Measurements from ENCODE around the gene USP48. TPM values are rescaled to one million over a fixed set of nuclear protein-coding genes. Genes with fewer than 3 reads are reported as not detected.
"Not testable (repeated sequence)": the region's sequence is repeated elsewhere in the genome, so short reads cannot be mapped to it uniquely, and the experiment has no call there.

The USP48 gene
- total and polyA plus RNA-seq, 12 donors = 13.8 to 45.0 (median 36.1) TPM

- DNase-seq (no peak), ATAC-seq (no peak)
- no peak for TF ChIP-seq CTCF (IDR thresholded peaks at IDR 0.05)
- intact Hi-C loops (cut with DNase I) = no loop called here
- Histone ChIP-seq H3K4me3 (no peak overlapping the region), H3K36me3 (no peaks in the 10 kb centered on the region), H3K27ac (no peak overlapping the region), H3K4me1 (peaks cover 0 to 7% (median 3%) of the 10 kb centered on the region in 9 donors), H3K27me3 (peaks cover 0 to 53% (median 17%) of the 10 kb centered on the region in 7 donors), H3K9me3 (no peaks in the 10 kb centered on the region)
- WGBS, 2 donors = 66 to 75% methylated on average over 7 of the region's 7 CpGs
Measured at GRCh38 chr1:21633141-21633755, 149.7 kb downstream of the USP48 start.

DNA sequence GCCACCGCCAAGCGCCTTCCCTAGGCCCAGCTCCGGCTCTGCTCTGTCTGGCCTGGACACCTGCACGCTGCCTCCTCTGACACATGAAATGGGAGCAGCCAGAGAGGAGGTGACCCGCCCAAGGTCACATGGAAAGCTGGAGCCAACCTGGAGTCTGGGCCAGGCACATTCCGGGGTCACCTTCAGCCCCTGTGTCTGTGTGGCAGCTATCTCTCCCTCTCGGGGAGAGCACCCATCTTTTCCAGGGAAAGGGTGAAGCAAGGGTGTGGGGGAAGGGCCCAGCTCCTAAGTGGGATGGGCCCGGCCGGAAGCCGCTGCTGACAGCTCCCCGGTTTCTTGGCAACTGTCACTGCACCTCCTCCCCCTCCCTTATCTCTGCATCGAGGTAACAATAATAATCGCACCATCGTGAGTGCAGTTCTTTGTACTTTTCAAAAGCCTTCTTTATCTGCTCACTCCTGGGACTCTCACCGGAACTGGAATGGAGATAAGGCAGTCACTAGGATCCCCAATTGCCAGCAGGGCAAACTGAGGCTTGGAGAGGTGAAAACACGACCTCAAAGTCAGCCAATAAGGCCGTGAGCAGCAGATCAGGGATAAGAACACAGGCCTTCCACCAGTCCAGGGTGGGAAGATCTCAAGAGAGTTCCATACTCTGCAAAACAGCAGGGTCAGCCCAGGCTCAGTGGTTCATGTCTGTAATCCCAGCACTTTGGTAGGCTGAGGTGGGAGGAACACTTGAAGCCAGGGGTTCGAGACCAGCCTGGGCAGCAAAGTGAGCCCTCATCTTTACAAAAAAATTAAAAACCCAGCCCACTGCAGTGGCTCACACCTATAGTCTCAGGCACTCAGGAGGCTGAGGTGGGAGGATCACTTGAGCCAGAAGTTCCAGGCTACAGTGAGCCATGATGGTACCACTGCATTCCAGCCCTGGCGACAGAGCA, 150.7 kb downstream of the USP48 start:
- Histone ChIP-seq H3K27me3 (peaks cover 0 to 58% (median 17%) of the 10 kb centered on the region in 7 donors), H3K4me1 (peaks cover 0 to 7% (median 3%) of the 10 kb centered on the region in 9 donors), H3K27ac (no peak overlapping the region), H3K4me3 (no peak overlapping the region), H3K9me3 (no peaks in the 10 kb centered on the region), H3K36me3 (no peaks in the 10 kb centered on the region)
- no peak for DNase-seq
- ATAC-seq = peak in 3 of 8 donors; percentile 15 to 48 (median 27)
- 36 to 37% methylated on average over 19 of the region's 19 CpGs for WGBS, 2 donors
- no peak for TF ChIP-seq CTCF (IDR thresholded peaks at IDR 0.05)
- intact Hi-C loops (cut with DNase I) = no loop called here

- WGBS, 2 donors = 82 to 83% methylated on average over 8 of the region's 8 CpGs
- H3K27me3 ChIP-seq = peaks cover 0 to 64% (median 17%) of the 10 kb centered on the region in 7 donors
- H3K27ac ChIP-seq; H3K4me1 ChIP-seq; H3K4me3 ChIP-seq; DNase-seq; ATAC-seq; intact Hi-C loops (cut with DNase I); H3K36me3 ChIP-seq; H3K9me3 ChIP-seq: not testable (repeated sequence)
Measured at GRCh38 chr1:21631590-21631943, 151.4 kb downstream of the USP48 start.

DNA sequence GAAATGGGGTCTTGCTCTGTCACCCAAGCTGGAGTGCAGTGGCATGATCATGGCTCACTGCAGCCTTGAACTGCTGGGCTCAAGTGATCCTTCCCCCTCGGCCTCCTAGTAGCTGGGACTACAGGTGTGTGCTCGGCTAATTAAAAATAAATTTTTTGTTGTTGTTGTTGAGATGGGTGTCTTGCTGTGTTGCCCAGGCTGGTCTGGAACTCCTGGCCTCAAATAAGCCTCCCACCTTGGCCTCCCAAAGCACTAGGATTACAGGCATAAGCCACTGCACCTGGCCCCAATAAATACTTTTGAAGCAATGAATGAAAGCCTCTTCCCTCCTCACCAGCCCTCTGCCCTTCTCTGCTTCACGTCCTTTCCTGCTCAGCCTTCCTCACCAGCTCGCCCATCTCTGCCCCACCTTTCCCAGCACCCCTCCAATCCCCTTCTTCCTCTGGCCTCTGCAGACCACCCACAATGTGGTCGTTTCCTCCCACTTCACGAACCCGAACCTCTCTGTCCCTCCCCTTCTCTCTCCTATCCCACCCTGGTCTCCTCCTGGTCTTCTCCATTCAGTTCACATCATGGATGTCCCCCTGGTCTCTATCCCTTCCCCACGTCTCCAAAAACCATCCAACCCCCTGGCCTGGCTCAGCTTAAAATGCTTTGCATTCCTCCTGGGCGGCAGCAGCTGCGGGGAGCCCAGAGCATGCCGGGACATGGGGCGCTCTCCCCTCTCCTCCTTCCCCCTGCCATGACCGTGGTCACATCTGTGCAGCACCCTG, 152.2 kb downstream of the USP48 start:
- intact Hi-C loops (cut with DNase I) = no loop called here
- peaks cover 0 to 7% (median 3%) of the 10 kb centered on the region in 9 donors for H3K4me1 ChIP-seq
- H3K27ac ChIP-seq = no peak overlapping the region
- H3K4me3 ChIP-seq = no peak overlapping the region
- H3K27me3 ChIP-seq = peaks cover 0 to 63% (median 14%) of the 10 kb centered on the region in 7 donors
- 34 to 40% methylated on average over 13 of the region's 13 CpGs for WGBS, 2 donors
- no peak for DNase-seq
- H3K36me3 ChIP-seq = no peaks in the 10 kb centered on the region
- H3K9me3 ChIP-seq = no peaks in the 10 kb centered on the region
- peak in 2 of 8 donors; percentile 22 to 44 for ATAC-seq
- TF ChIP-seq CTCF (IDR thresholded peaks at IDR 0.05) = no peak

Measured in heart right ventricle (tissue), 16 donors.